SK-N-SH (cell line): ENCODE measurements around the gene SLC25A38. TPM values are rescaled to one million over a fixed set of nuclear protein-coding genes. Genes with fewer than 3 reads are reported as not detected.
A peak's percentile ranks its signal among the peaks of the same experiment; 100 is the strongest.

Source experiments
- CTCF ChIA-PET: fragments of 300-600, 350-600 bp; formaldehyde crosslinking; extraction: SDS; loops from one replicate; lab custom pipeline; 2021; lab: Yijun Ruan, JAX
- POLR2A ChIA-PET: fragments of 350-600 bp; sonication (Branson Sonifier 250); formaldehyde crosslinking; extraction: SDS; loops from one replicate; lab custom pipeline; 2020; ENCODE audit warnings: antibody characterized with exemption, inconsistent platforms; lab: Yijun Ruan, JAX
- DNase-seq: peaks from one replicate; pipeline ENCODE4 v3.0.0; 2012
- H2AFZ ChIP-seq: fragments of 200-600 bp; sonication (generic); 2 replicates; pipeline ENCODE4 v1.8.1; 2016; ENCODE audit warnings: antibody characterized with exemption, mild to moderate bottlenecking, low read depth
- H3F3A ChIP-seq: fragments of 200-600 bp; sonication (generic); replicated peaks from 2 replicates; pipeline ENCODE3; 2016; ENCODE audit warnings: antibody characterized with exemption, mild to moderate bottlenecking; ENCODE audit not compliant: insufficient read depth
- H3K27ac ChIP-seq, 2 experiments: fragments of 200-500 bp in 1 of 2; fragments of 200-600 bp in 1 of 2; sonication (Bioruptor generic) in 1 of 2; sonication (generic), shearing (Covaris generic) in 1 of 2; 2 replicates each; pipeline versions ENCODE4 v1.5.1 to v1.6.1; 2014 to 2016; ENCODE audit warnings: low read depth in 2 of 2, inconsistent platforms in 1 of 2, low read length in 1 of 2, mild to moderate bottlenecking in 1 of 2, mixed read lengths in 1 of 2
- H3K27me3 ChIP-seq: fragments of 200-600 bp; sonication (generic), shearing (Covaris generic); 2 replicates; pipeline ENCODE4 v1.6.1; 2016; ENCODE audit warnings: mixed run types; ENCODE audit not compliant: insufficient read depth
- H3K36me3 ChIP-seq, 2 experiments: fragments of 200-500 bp in 1 of 2; fragments of 200-600 bp in 1 of 2; sonication (Bioruptor generic) in 1 of 2; sonication (generic) in 1 of 2; replicated peaks in 1 of 2; 2 replicates each; pipeline versions ENCODE3 to v1.5.1; 2014 to 2016; ENCODE audit warnings: low read length in 1 of 2, mild to moderate bottlenecking in 1 of 2; ENCODE audit not compliant: insufficient read depth in 2 of 2, control insufficient read depth in 1 of 2
- H3K4me1 ChIP-seq, 2 experiments: fragments of 200-500 bp in 1 of 2; fragments of 200-600 bp in 1 of 2; sonication (Bioruptor generic) in 1 of 2; sonication (generic), shearing (Covaris generic) in 1 of 2; 2 replicates each; pipeline versions ENCODE4 v1.5.1 to v1.6.1; 2014 to 2016; ENCODE audit warnings: low read depth in 1 of 2, low read length in 1 of 2, mixed run types in 1 of 2; ENCODE audit not compliant: insufficient read depth in 2 of 2, control insufficient read depth in 1 of 2
- H3K4me2 ChIP-seq: fragments of 200-600 bp; sonication (generic), shearing (Covaris generic); 2 replicates; pipeline ENCODE4 v1.6.1; 2017; ENCODE audit warnings: mixed run types
- H3K4me3 ChIP-seq, 2 experiments: fragments of 200-500 bp in 1 of 2; fragments of 200-600 bp in 1 of 2; sonication (Bioruptor generic) in 1 of 2; sonication (generic), shearing (Covaris generic) in 1 of 2; 2 replicates each; pipeline versions ENCODE4 v1.5.1 to v1.8.1; 2014 to 2016; ENCODE audit warnings: low read depth in 2 of 2, inconsistent platforms in 1 of 2, low read length in 1 of 2, mild to moderate bottlenecking in 1 of 2, mixed read lengths in 1 of 2, moderate library complexity in 1 of 2
- H3K79me2 ChIP-seq: fragments of 200-600 bp; sonication (generic); 2 replicates; pipeline ENCODE4 v1.8.1; 2017; ENCODE audit warnings: mild to moderate bottlenecking; ENCODE audit not compliant: insufficient read depth
- H3K9ac ChIP-seq: fragments of 200-600 bp; sonication (generic); 2 replicates; pipeline ENCODE4 v1.6.1; 2017; ENCODE audit warnings: mixed run types
- H3K9me2 ChIP-seq: fragments of 200-600 bp; sonication (generic); 2 replicates; pipeline ENCODE4 v1.6.1; 2017; ENCODE audit warnings: mixed run types
- H3K9me3 ChIP-seq: fragments of 200-600 bp; sonication (generic); 2 replicates; pipeline ENCODE4 v1.6.1; 2017; ENCODE audit warnings: mixed run types, mild to moderate bottlenecking, moderate library complexity
- H4K20me1 ChIP-seq: fragments of 200-600 bp; sonication (generic); 2 replicates; pipeline ENCODE4 v1.6.1; 2017; ENCODE audit warnings: mild to moderate bottlenecking, mixed run types; ENCODE audit not compliant: insufficient read depth
- EZH2phosphoT487 ChIP-seq: fragments of 200-600 bp; sonication (generic); IDR thresholded peaks from 2 replicates; pipeline ENCODE4 v1.6.1; 2017; ENCODE audit warnings: low read depth, mixed run types, mild to moderate bottlenecking, antibody characterized with exemption, moderate library complexity, borderline replicate concordance
- JUND ChIP-seq: IDR thresholded peaks from 2 replicates; pipeline ENCODE4 v1.4.0; 2012
- POLR2AphosphoS5 ChIP-seq: IDR thresholded peaks from 2 replicates; pipeline ENCODE4 v1.6.1; 2012; ENCODE audit warnings: low read depth, low read length
- RCOR1 ChIP-seq: fragments of 150-350 bp; IDR thresholded peaks from 2 replicates; pipeline ENCODE4 v1.6.1; 2017; ENCODE audit warnings: antibody characterized with exemption, low read length
- TCF12 ChIP-seq: IDR thresholded peaks from 2 replicates; pipeline ENCODE4 v1.4.0; 2012
- TEAD4 ChIP-seq: IDR thresholded peaks from 2 replicates; pipeline ENCODE4 v1.4.0; 2012; ENCODE audit warnings: mild to moderate bottlenecking, borderline replicate concordance; ENCODE audit not compliant: insufficient read depth
- WGBS: methylation state at CpG from one replicate; pipeline ENCODE4 v1.1.6; 2017; ENCODE audit warnings: low lambda C conversion rate; 5-methylcytosine and 5-hydroxymethylcytosine counted together
- polyA plus RNA-seq, 3 experiments: library from polyadenylated mRNA; depleted of rRNA; stranded (reverse); fragments of >200 nt; gene quantifications; 2 replicates each; pipeline ENCODE4 v1.2.3, GENCODE V29; 2012
- TF ChIP-seq, protein P1 (sequence below): IDR thresholded peaks from 2 replicates; pipeline ENCODE4 v1.4.0; 2012; ENCODE audit warnings: low read depth, borderline replicate concordance
- TF ChIP-seq, protein P2 (sequence below): IDR thresholded peaks from 2 replicates; pipeline ENCODE4; 2012
- TF ChIP-seq, protein P3 (sequence below): fragments of 200-600 bp; sonication (generic); IDR thresholded peaks from 2 replicates; pipeline ENCODE4 v1.6.1; 2017; ENCODE audit warnings: antibody characterized with exemption, mild to moderate bottlenecking, moderate library complexity
- TF ChIP-seq, protein P4 (sequence below): IDR thresholded peaks from 2 replicates; pipeline ENCODE4 v1.4.0; 2012; ENCODE audit warnings: low read depth, borderline replicate concordance
- TF ChIP-seq, protein P5 (sequence below): IDR thresholded peaks from 2 replicates; pipeline ENCODE4 v1.6.1; 2012; ENCODE audit warnings: mild to moderate bottlenecking, low read depth, low read length, moderate library complexity

The SLC25A38 gene
- polyA plus RNA-seq, 1 of the 3 experiments (the other 2 are of a cell fraction) = 34.9 TPM

DNA sequence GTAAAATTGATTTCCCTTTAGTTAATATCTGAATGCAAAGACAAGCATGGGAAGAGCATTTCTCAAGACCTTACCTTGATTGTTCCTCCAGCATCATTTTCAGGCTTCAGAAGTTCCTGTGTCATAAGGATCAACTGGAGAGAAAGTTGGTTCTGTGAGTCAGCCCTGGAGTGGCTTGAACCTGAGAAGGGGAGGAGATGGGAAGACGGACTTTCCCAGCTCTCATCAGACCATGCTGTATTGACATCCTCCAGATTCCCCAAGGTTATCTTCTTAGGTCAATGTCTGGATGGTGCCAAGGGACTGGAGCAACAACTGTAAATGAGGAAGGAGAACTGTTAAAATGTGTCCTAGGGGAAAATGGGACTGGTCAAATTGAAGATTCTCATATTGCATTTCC, 44.3 kb downstream of the SLC25A38 start:
- Histone ChIP-seq H3K4me1 (no peaks in the 10 kb centered on the region; a peak in 1 of 4 replicates), H3K4me3 (no peak overlapping the region), H3F3A (no peaks in the 10 kb centered on the region), H3K79me2 (no peaks in the 10 kb centered on the region), H3K9ac (no peak overlapping the region), H3K27me3 (no peaks in the 10 kb centered on the region), H2AFZ (no peak overlapping the region), H3K27ac (no peak overlapping the region), H3K9me3 (no peaks in the 10 kb centered on the region), H3K9me2 (no peaks in the 10 kb centered on the region), H3K36me3 (no peaks in the 10 kb centered on the region), H3K4me2 (no peak overlapping the region), H4K20me1 (no peaks in the 10 kb centered on the region)
- no peak for DNase-seq
- POLR2A ChIA-PET = no interaction called here
- 79% methylated on average over 1 of the region's 1 CpG for WGBS
- CTCF ChIA-PET = interaction anchor here (0.8 to 0.9 kb wide), 2 partner anchors 10 to 20 kb away, joined by 3 to 4 read pairs; no protein-coding TSS in a partner anchor
- TF ChIP-seq RCOR1 = no peak
- TF ChIP-seq, protein P1, sequence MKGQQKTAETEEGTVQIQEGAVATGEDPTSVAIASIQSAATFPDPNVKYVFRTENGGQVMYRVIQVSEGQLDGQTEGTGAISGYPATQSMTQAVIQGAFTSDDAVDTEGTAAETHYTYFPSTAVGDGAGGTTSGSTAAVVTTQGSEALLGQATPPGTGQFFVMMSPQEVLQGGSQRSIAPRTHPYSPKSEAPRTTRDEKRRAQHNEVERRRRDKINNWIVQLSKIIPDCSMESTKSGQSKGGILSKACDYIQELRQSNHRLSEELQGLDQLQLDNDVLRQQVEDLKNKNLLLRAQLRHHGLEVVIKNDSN = no peak
- no peak for TF ChIP-seq JUND
- no peak for TF ChIP-seq EZH2phosphoT487
- TF ChIP-seq, protein P2, sequence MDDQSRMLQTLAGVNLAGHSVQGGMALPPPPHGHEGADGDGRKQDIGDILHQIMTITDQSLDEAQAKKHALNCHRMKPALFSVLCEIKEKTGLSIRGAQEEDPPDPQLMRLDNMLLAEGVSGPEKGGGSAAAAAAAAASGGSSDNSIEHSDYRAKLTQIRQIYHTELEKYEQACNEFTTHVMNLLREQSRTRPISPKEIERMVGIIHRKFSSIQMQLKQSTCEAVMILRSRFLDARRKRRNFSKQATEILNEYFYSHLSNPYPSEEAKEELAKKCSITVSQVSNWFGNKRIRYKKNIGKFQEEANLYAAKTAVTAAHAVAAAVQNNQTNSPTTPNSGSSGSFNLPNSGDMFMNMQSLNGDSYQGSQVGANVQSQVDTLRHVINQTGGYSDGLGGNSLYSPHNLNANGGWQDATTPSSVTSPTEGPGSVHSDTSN = no peak
- no peak for TF ChIP-seq TEAD4
- no peak for TF ChIP-seq POLR2AphosphoS5
- TF ChIP-seq, protein P3, sequence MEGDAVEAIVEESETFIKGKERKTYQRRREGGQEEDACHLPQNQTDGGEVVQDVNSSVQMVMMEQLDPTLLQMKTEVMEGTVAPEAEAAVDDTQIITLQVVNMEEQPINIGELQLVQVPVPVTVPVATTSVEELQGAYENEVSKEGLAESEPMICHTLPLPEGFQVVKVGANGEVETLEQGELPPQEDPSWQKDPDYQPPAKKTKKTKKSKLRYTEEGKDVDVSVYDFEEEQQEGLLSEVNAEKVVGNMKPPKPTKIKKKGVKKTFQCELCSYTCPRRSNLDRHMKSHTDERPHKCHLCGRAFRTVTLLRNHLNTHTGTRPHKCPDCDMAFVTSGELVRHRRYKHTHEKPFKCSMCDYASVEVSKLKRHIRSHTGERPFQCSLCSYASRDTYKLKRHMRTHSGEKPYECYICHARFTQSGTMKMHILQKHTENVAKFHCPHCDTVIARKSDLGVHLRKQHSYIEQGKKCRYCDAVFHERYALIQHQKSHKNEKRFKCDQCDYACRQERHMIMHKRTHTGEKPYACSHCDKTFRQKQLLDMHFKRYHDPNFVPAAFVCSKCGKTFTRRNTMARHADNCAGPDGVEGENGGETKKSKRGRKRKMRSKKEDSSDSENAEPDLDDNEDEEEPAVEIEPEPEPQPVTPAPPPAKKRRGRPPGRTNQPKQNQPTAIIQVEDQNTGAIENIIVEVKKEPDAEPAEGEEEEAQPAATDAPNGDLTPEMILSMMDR = no peak

DNA sequence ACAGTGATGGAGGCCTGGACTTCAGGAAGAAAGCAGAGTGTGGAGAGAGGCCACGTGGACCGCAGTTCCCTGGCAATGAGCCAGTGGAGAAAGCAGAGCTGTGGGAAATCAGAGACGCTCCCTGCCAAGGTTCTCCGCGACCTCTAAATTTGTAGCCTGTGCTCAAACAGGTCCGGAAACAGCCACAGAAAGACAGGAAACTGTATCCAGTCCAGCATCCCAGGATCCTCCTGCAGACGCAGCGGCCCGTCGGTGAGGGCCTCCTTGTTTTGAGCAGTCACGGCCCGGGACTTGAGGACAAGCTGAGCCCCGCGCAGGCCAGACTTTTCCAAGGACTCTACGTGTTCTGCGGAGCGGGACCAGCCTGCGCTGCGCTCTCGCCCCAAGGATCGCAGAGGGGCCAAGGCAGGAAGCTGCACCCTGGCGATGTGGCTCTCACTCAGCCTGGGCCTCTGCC, 45.6 kb downstream of the SLC25A38 start:
- 86% methylated on average over 13 of the region's 22 CpGs for WGBS
- ChIA-PET POLR2A (no interaction called here), CTCF (interaction anchor here (0.9 to 1.0 kb wide), 2 partner anchors 17 to 19 kb away, joined by 3 read pairs; no protein-coding TSS in a partner anchor)
- Histone ChIP-seq H4K20me1 (no peaks in the 10 kb centered on the region), H3K9ac (no peak overlapping the region), H3K9me2 (no peaks in the 10 kb centered on the region), H3F3A (no peaks in the 10 kb centered on the region), H2AFZ (no peak overlapping the region), H3K9me3 (no peaks in the 10 kb centered on the region), H3K4me2 (no peak overlapping the region), H3K79me2 (no peaks in the 10 kb centered on the region), H3K4me3 (no peak overlapping the region), H3K36me3 (no peaks in the 10 kb centered on the region), H3K27me3 (no peaks in the 10 kb centered on the region), H3K27ac (no peak overlapping the region), H3K4me1 (no peaks in the 10 kb centered on the region; a peak in 1 of 4 replicates)
- no peak for TF ChIP-seq EZH2phosphoT487
- TF ChIP-seq, protein P4, sequence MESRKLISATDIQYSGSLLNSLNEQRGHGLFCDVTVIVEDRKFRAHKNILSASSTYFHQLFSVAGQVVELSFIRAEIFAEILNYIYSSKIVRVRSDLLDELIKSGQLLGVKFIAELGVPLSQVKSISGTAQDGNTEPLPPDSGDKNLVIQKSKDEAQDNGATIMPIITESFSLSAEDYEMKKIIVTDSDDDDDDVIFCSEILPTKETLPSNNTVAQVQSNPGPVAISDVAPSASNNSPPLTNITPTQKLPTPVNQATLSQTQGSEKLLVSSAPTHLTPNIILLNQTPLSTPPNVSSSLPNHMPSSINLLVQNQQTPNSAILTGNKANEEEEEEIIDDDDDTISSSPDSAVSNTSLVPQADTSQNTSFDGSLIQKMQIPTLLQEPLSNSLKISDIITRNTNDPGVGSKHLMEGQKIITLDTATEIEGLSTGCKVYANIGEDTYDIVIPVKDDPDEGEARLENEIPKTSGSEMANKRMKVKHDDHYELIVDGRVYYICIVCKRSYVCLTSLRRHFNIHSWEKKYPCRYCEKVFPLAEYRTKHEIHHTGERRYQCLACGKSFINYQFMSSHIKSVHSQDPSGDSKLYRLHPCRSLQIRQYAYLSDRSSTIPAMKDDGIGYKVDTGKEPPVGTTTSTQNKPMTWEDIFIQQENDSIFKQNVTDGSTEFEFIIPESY = no peak
- no peak for TF ChIP-seq JUND
- TF ChIP-seq, protein P1 = no peak
- TF ChIP-seq, protein P5, sequence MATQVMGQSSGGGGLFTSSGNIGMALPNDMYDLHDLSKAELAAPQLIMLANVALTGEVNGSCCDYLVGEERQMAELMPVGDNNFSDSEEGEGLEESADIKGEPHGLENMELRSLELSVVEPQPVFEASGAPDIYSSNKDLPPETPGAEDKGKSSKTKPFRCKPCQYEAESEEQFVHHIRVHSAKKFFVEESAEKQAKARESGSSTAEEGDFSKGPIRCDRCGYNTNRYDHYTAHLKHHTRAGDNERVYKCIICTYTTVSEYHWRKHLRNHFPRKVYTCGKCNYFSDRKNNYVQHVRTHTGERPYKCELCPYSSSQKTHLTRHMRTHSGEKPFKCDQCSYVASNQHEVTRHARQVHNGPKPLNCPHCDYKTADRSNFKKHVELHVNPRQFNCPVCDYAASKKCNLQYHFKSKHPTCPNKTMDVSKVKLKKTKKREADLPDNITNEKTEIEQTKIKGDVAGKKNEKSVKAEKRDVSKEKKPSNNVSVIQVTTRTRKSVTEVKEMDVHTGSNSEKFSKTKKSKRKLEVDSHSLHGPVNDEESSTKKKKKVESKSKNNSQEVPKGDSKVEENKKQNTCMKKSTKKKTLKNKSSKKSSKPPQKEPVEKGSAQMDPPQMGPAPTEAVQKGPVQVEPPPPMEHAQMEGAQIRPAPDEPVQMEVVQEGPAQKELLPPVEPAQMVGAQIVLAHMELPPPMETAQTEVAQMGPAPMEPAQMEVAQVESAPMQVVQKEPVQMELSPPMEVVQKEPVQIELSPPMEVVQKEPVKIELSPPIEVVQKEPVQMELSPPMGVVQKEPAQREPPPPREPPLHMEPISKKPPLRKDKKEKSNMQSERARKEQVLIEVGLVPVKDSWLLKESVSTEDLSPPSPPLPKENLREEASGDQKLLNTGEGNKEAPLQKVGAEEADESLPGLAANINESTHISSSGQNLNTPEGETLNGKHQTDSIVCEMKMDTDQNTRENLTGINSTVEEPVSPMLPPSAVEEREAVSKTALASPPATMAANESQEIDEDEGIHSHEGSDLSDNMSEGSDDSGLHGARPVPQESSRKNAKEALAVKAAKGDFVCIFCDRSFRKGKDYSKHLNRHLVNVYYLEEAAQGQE = no peak
- TF ChIP-seq TCF12 = no peak
- peak; percentile 25 for DNase-seq
